ACC112 (cell line): ENCODE data around the gene UBE2N.
"Not testable (repeated sequence)": the region's sequence is repeated elsewhere in the genome, so short reads cannot be mapped to it uniquely, and the experiment has no call there.

Experiments
- H2AFZ ChIP-seq: fragments of 200-600 bp; sonication (generic); one replicate; pipeline ENCODE4 v1.6.0; 2017; ENCODE audit warnings: antibody characterized with exemption, low read length; ENCODE audit not compliant: unreplicated experiment
- H3K27ac ChIP-seq: fragments of 200-600 bp; sonication (generic); 2 replicates; pipeline ENCODE4 v1.5.1; 2014; ENCODE audit warnings: low read depth, mild to moderate bottlenecking, antibody characterized with exemption, low read length, moderate library complexity
- H3K27me3 ChIP-seq: fragments of 200-600 bp; sonication (generic); 2 replicates; pipeline ENCODE4 v1.6.1; 2014; ENCODE audit warnings: mild to moderate bottlenecking, antibody characterized with exemption, low read length, moderate library complexity, mixed read lengths; ENCODE audit not compliant: insufficient read depth
- H3K36me3 ChIP-seq: fragments of 200-600 bp; sonication (generic); 2 replicates; pipeline ENCODE4 v1.6.1; 2016; ENCODE audit warnings: mild to moderate bottlenecking, antibody characterized with exemption, low read length, moderate library complexity, mixed read lengths; ENCODE audit not compliant: insufficient read depth
- H3K4me1 ChIP-seq: fragments of 200-600 bp; sonication (generic); one replicate; pipeline ENCODE4 v1.6.1; 2016; ENCODE audit warnings: low read length, mixed read lengths; ENCODE audit not compliant: insufficient read depth, unreplicated experiment, control insufficient read depth
- H3K4me3 ChIP-seq: fragments of 200-600 bp; sonication (generic); 2 replicates; pipeline ENCODE4 v1.5.1; 2014; ENCODE audit warnings: mild to moderate bottlenecking, low read depth, low read length
- H3K79me2 ChIP-seq: fragments of 200-600 bp; sonication (generic); one replicate; pipeline ENCODE4 v1.6.0; 2016; ENCODE audit warnings: low read length; ENCODE audit not compliant: control insufficient read depth, unreplicated experiment, insufficient read depth

Gene UBE2N

DNA sequence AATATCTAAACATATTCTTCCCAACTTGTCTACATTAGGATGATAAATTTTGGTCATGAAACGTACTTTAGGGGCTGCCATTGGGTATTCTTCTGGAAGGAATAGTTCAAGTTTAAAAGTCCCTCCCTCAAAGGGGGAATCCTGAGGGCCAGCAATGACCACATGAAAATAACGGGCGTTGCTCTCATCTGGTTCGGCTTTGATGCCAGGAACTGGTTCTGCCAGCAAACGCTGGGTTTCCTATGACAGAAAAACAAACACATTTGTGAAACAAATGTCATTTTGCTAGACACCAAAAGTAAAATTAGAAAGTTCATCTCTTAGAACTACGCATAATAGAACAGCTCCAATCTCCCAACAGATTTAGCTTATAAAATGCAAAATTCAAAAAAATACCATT lies 30.7 kb downstream of the UBE2N start:
- H3K4me3 ChIP-seq, H3K27ac ChIP-seq, H2AFZ ChIP-seq, H3K27me3 ChIP-seq: not testable (repeated sequence)
- Histone ChIP-seq H3K4me1 (peaks cover 27% of the 10 kb centered on the region), H3K36me3 (peaks cover 19% of the 10 kb centered on the region), H3K79me2 (peaks cover 51% of the 10 kb centered on the region)

DNA sequence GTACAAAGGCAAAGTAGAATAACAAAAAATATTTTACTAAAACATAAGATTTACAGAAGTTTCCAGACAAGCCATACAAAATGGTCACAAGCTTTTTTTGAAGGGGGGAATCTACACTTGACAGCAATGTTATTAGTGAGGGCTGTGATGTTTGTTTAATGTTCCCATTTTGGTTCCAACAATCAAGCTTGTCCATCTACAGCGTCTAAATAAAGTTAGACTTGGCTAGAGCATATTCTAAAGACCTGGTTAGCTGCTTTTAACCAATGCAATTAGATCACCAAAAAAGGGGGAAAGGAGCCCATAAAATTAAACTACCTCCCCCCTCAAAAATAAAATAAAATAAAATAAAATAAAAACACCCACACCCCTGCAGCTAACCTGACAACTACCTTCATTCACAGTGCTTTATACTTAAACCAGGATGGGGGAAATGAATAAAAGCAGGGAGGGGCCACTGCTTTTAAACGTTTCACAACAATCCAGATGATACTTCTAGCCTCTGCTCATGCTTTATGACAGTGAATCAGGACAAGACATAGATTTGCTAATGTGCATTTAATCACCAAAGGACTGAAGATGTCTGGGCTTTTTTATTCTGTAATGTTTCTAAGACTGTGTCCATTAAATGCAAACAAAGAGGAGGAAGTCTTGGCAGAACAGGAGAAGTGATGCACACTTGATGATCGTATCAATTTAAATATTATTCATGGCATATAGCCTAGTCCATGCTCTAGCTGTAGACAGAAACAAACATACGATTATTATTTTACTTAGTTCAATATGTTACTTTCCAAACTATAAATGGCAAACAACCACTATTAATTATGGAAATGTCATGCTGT lies 32.2 kb downstream of the UBE2N start:
- peaks cover 19% of the 10 kb centered on the region for H3K36me3 ChIP-seq
- H3K79me2 ChIP-seq: peaks cover 36% of the 10 kb centered on the region
- H3K27me3 ChIP-seq, H3K4me3 ChIP-seq, H2AFZ ChIP-seq: not testable (repeated sequence)
- H3K4me1 ChIP-seq: peaks cover 19% of the 10 kb centered on the region
- H3K27ac ChIP-seq: peak overlapping the region; percentile 21; the same call in 1 of the 2 replicates

DNA sequence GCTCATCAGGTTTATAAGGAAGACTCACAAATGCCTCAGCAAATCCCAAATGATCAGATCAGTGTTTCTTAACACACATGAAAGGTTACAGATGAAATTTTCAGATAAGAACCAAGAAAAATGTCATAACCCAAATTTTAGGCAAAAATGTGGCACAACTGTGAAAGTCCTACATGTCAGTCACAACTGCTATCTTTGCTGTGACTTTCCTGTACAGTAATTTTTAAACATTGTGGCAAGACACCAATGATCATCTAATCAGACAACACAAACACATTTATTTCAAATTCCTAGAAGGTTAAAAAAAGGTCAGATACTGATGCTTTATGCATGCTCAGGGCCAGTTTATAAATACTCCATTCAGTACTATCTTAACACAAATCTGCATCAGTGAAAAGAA lies 32.9 kb downstream of the UBE2N start:
- Histone ChIP-seq H3K4me1 (peaks cover 19% of the 10 kb centered on the region), H3K79me2 (peaks cover 30% of the 10 kb centered on the region), H3K27me3 (no peaks in the 10 kb centered on the region), H2AFZ (no peak overlapping the region), H3K27ac (no peak overlapping the region), H3K4me3 (no peak overlapping the region), H3K36me3 (peaks cover 19% of the 10 kb centered on the region)

DNA sequence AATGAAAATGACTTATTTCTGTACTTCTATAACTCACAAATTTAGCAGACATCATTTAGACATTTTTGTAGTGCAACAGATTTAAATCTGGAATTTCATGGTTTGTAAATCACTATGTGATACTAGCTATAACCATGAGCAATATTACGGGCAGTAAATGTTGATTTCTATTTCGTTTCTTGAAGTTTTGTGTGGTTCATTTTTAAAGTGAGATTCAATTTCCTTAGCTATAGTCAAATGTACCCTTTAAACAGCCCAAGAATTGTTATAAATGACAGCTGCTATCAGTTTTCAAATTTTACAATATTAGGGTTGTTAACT lies 33.8 kb downstream of the UBE2N start:
- Histone ChIP-seq H3K4me1 (peaks cover 19% of the 10 kb centered on the region), H2AFZ (no peak overlapping the region), H3K27ac (no peak overlapping the region), H3K79me2 (peaks cover 21% of the 10 kb centered on the region), H3K27me3 (no peaks in the 10 kb centered on the region), H3K4me3 (no peak overlapping the region), H3K36me3 (peaks cover 19% of the 10 kb centered on the region)

DNA sequence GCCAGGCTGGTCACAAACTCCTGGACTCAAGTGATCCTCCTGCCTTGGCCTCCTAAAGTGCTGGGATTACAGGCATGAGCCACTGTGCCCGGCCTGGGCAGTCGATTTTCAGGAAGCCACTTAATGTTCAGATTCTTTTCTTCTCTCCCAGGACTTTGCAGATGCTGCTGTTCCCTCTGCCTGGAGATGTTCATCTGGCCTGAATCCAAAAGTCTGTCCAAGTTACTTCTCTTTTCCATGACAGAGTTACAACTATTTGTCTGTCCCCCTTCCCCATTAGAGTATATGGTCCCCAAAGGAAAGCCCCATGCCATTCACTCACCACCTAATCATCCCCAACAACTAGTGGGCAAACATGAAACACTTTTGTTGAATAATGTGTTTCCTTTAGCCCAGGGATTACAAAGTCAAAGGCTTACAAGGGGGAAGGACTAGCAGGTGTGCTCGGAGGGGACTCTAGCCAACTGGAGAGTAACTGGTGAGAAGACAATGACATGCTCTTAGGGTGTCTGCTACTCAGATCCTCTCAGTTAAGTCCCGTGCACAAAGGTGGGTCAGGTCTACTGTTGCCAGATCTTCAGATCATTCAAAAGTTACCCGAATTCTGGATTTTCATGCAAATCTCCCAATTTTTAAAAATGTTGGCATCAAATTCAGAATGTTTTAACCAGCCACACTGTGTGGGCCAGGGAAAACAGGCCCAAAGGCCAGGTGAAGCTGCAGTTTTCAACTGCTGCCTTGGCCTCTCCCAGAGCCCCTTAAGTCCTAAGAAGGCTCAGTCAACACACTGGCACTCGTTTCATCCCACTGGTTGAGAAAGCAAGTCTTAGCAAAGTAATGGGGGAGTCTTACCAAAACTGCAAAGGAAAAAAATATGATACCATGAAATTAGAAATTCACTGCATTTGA lies 34.4 kb downstream of the UBE2N start:
- H3K27me3 ChIP-seq: no peaks in the 10 kb centered on the region
- H2AFZ ChIP-seq: no peak overlapping the region
- no peak overlapping the region for H3K27ac ChIP-seq
- H3K4me3 ChIP-seq: no peak overlapping the region
- peaks cover 16% of the 10 kb centered on the region for H3K79me2 ChIP-seq
- peaks cover 22% of the 10 kb centered on the region for H3K36me3 ChIP-seq
- H3K4me1 ChIP-seq: peaks cover 19% of the 10 kb centered on the region

DNA sequence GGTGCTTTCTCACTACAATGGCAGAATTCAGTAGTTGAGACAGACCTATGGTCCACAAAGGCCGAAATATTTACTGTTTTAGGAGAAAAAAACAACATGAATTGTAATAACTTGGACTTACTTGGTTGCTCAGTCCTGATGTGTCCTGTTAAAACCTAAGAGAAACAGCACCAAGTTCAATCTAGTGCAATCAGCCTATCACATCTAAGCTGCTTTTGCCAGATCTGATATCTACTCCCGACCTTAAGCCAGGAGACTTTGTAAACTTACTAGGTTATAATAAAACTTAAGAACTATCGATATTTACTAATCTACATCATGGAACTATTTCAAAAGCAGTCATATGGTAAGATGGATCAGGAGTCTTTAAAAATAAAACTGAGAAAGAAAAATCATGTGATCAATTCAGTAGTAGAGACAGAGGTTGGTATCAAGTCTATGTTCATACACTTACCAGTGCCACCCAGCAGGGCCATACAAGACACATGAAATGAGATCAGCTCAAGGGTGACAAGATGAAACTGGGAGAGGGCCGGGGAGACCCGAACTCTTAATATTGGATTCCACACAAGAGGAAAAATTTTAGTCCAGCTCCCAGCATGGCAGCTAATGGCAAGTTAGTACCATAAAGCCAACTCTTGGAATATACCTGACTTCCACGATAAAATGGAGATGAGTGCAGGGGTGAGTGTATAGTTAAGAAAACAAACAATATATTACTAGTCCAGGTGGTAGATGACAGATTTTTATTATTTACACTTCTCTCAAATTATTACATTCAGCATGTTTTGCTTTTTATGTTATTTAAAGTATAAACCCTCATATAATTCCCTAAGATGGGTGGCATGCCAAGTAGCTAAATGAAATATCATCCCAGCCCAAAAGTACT lies 36.5 kb downstream of the UBE2N start:
- Histone ChIP-seq H2AFZ (no peak overlapping the region), H3K4me1 (peaks cover 5% of the 10 kb centered on the region), H3K27me3 (no peaks in the 10 kb centered on the region), H3K36me3 (peaks cover 18% of the 10 kb centered on the region), H3K4me3 (no peak overlapping the region), H3K79me2 (peaks cover 1% of the 10 kb centered on the region), H3K27ac (peak overlapping the region; percentile 8; the same call in 1 of the 2 replicates)

DNA sequence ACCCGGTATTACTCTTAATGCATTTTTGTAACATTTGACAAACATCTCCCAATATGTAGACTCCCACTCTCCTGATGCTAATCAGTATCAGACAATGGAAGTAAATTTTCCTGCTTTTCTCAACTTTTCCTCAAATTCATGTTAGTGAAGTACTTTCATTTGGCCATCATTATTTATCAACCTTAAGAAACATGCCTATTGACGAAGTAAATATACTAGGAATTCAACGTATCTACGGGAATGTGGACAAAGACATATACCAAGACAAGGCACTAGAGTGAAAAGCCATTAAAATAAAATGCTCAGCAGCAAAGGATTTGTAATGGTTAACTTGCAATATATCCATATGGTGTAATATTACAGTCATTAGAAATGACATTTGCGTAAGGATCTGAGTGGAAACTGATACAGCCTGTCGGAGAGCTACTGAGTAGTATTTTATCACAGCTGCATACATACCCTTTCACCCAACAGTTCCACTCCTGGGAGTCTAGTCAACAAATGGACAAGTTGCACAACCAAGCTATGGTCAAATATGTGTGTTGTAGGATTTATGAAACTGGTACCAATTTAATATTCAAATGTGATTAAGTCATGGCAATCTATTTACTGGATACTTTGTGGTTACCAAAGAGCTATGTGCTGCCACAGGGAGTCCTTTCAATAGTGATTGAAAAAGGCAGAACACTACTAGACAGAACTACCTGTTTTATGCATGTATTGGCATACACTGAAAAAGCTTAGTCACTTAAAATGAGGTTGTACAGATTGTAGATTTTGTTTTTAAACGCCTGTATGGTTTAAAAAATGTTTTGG lies 37.6 kb downstream of the UBE2N start:
- no peak overlapping the region; the same call in 1 of the 2 replicates for H3K27ac ChIP-seq
- H3K4me3 ChIP-seq: no peak overlapping the region
- H2AFZ ChIP-seq: no peak overlapping the region
- no peaks in the 10 kb centered on the region for H3K4me1 ChIP-seq
- H3K27me3 ChIP-seq: no peaks in the 10 kb centered on the region
- H3K79me2 ChIP-seq: no peaks in the 10 kb centered on the region
- H3K36me3 ChIP-seq: peaks cover 16% of the 10 kb centered on the region; the same call in 1 of the 2 replicates

DNA sequence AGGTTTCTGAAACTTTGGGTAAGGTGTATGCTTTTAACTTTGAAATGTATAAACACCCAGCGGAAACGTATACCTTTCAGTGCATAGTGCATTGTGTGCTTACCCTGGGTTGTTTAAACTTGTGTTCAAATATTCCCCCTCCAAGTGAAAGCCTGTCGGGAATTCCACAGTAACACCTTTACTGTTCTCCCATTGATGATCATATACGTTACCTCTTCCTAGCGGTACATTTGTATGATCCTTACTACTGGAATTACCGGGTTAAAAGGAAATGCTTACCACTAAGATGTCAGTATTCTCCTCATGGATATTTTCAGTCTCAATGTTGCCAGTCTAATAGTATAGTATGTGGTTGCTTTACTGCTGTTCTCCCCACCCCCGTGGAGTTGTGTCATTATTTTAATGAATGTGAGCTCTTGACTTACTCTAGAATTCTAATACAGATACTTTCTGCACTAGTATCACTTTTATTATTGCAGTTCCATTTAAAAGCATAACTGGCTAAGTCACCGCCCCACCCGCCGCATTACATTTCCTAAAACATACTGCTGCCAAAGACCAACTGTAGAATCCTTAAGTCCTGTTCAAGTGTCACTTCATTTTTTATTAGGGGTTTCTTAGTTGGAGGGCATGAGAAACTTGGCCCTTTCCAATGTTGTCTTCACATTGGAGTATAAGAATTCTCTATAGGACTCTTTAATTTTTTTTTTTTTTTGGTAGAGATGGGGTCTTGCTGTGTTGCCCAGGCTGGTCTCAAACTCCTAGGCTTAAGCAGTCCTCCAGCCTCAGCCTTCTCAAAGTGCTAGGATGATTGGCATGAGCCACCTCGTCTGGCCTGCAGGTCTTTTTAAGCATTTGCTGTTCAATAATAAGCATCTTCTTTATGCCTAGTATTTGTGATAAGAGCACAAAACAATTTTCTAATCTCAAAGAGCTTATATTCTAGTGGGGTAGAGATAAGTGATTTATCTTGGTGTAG lies 39.1 kb downstream of the UBE2N start:
- Histone ChIP-seq H3K79me2 (no peaks in the 10 kb centered on the region), H3K27ac (no peak overlapping the region), H3K4me1 (no peaks in the 10 kb centered on the region), H3K36me3 (peaks cover 20% of the 10 kb centered on the region; the same call in 1 of the 2 replicates), H3K4me3 (no peak overlapping the region), H2AFZ (no peak overlapping the region), H3K27me3 (no peaks in the 10 kb centered on the region)
